Brain microvascular endothelial cell (primary cell): ENCODE measurements around the gene POT1.

Experiments
- DNase-seq: peaks from one replicate; pipeline ENCODE4 v3.0.0-alpha.2; 2020
- H3K27ac ChIP-seq: fragments of 250-450 bp; sonication (Bioruptor Pico); 2 replicates; pipeline ENCODE4 v1.5.1; 2020; ENCODE audit warnings: mild to moderate bottlenecking, moderate library complexity
- H3K27me3 ChIP-seq: fragments of 250-450 bp; sonication (Bioruptor Pico); replicated peaks from 2 replicates; pipeline ENCODE4 v1.5.1; 2020; ENCODE audit warnings: mild to moderate bottlenecking
- H3K36me3 ChIP-seq: fragments of 250-450 bp; sonication (Bioruptor Pico); replicated peaks from 2 replicates; pipeline ENCODE4 v1.5.1; 2020; ENCODE audit warnings: mild to moderate bottlenecking
- H3K4me3 ChIP-seq: 2 replicates; pipeline ENCODE4 v1.5.1; 2011; ENCODE audit warnings: low read depth, mild to moderate bottlenecking, control low read depth, low read length, moderate library complexity
- in situ Hi-C: cut with HindIII; loops from 2 replicates; pipeline ENCODE4 v1.10.0; 2017; ENCODE audit warnings: low sequenced_read_pairs, low pct_ligation_motif_present
- TF ChIP-seq, protein P1 (sequence below): IDR thresholded peaks from 2 replicates; pipeline ENCODE4 v1.5.1; 2011; ENCODE audit warnings: low read depth, mild to moderate bottlenecking, moderate library complexity, low read length, control low read depth, inconsistent platforms; ENCODE audit errors: missing control alignments

Gene POT1

DNA sequence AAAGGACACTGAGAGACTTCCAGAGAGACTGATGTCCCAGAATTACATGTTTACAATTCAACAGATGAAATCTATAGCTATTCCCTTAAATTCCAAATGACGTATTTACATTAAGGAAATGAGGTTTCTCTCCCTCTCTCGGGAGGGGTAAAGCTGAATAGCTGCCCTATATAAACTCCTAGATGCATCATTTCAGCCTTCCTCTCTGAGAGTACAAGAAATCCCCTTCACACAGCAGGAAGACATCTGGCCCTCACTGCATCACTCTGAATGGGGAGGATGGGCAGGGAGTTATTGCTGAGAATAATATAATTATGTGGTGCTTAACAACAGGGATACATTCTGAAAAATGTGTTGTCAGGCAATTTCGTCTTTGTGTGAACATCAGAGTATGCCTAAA lies 11.0 kb downstream of the POT1 start:
- TF ChIP-seq, protein P1, sequence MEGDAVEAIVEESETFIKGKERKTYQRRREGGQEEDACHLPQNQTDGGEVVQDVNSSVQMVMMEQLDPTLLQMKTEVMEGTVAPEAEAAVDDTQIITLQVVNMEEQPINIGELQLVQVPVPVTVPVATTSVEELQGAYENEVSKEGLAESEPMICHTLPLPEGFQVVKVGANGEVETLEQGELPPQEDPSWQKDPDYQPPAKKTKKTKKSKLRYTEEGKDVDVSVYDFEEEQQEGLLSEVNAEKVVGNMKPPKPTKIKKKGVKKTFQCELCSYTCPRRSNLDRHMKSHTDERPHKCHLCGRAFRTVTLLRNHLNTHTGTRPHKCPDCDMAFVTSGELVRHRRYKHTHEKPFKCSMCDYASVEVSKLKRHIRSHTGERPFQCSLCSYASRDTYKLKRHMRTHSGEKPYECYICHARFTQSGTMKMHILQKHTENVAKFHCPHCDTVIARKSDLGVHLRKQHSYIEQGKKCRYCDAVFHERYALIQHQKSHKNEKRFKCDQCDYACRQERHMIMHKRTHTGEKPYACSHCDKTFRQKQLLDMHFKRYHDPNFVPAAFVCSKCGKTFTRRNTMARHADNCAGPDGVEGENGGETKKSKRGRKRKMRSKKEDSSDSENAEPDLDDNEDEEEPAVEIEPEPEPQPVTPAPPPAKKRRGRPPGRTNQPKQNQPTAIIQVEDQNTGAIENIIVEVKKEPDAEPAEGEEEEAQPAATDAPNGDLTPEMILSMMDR: no peak
- Histone ChIP-seq H3K27ac (no peak overlapping the region), H3K36me3 (peaks cover 3% of the 10 kb centered on the region), H3K27me3 (no peaks in the 10 kb centered on the region), H3K4me3 (no peak overlapping the region)
- in situ Hi-C loops: no loop called here
- DNase-seq: no peak

DNA sequence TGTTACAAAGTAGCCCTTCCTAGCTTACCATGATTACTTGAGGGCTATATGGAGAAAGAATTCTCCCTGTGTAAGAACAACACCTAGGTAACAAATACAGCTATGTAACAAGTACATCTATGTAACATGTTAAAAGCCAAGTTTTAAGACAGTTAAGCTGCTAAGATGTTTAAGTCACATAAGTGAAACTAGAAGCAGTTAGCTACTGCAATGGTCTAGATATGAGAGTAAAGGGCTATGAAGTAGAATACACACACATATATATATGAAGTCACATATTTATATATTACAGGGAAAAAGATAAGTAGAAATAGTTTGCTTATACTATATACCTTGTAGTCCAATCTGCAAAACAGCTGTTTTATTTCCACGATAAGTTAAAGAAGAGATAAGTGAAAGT lies 14.4 kb downstream of the POT1 start:
- DNase-seq: no peak
- in situ Hi-C loops: no loop called here
- TF ChIP-seq, protein P1: no peak

DNA sequence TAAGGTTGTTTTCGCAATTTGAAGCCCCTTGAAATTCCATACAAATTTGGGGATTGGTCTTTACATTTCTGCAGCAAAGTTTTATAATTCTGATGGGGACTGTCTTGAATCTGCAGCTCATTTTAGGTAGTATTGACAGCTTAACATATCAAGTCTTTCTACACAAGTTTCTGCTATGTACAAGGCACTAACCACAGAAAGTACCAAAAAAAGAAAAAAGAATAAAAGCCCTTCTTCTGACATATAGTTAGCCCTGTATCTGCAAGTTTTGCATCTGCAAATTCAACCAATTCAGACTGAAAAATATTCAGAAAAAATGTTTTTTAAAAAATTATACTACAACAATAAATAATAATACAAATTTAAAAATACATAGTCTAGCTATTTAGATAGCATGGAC lies 15.3 kb downstream of the POT1 start:
- TF ChIP-seq, protein P1: no peak
- Histone ChIP-seq H3K36me3 (peaks cover 3% of the 10 kb centered on the region), H3K4me3 (no peak overlapping the region), H3K27me3 (no peaks in the 10 kb centered on the region), H3K27ac (no peak overlapping the region)
- DNase-seq: no peak
- in situ Hi-C loops: no loop called here

More for the DNA sequence above, 14.4 kb downstream of the POT1 start:
- H3K27me3 ChIP-seq: no peaks in the 10 kb centered on the region
- no peak overlapping the region for H3K27ac ChIP-seq
- H3K4me3 ChIP-seq: no peak overlapping the region
- H3K36me3 ChIP-seq: peaks cover 3% of the 10 kb centered on the region

DNA sequence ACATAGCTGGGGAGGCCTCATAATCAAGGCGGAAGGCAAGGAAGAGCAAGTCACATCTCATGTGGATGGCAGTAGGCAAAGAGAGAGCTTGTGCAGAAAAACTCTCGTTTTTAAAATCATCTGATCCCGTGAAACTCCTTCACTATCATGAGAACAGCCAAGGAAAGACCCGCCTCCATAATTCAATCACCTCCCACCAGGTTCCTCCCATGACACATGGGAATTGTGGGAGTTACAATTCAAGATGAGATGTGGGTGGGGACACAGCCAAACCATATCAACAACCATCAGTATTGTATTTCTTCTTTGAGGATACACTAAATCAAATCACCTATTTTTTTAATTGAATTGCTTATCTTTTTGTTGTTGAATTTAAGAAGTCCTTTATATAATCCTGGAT lies 16.7 kb downstream of the POT1 start:
- H3K27me3 ChIP-seq: no peaks in the 10 kb centered on the region
- in situ Hi-C loops: no loop called here
- H3K27ac ChIP-seq: no peak overlapping the region
- DNase-seq: no peak
- no peak overlapping the region for H3K4me3 ChIP-seq
- peaks cover 3% of the 10 kb centered on the region for H3K36me3 ChIP-seq
- TF ChIP-seq, protein P1: no peak

DNA sequence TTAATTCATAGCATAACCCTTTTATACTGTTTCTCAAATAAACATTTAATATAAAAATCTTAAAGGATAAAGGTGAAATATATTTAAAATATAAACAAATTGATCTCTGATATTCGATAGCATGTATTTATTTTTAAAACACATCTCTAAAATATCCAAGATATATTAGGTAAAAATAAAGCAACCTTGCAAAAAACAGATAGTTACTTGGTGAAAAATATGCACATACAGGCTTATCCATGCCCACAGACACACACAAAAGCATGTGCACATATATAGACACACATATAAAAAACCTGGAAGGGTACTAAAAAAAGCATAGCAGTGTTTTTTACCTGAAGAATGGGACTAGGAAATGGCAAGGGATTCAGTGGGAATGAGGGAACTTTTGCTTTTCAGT lies 19.8 kb downstream of the POT1 start:
- no peaks in the 10 kb centered on the region for H3K36me3 ChIP-seq
- H3K27me3 ChIP-seq: no peaks in the 10 kb centered on the region
- no peak overlapping the region for H3K4me3 ChIP-seq
- in situ Hi-C loops: no loop called here
- no peak overlapping the region for H3K27ac ChIP-seq
- DNase-seq: no peak
- TF ChIP-seq, protein P1: no peak

DNA sequence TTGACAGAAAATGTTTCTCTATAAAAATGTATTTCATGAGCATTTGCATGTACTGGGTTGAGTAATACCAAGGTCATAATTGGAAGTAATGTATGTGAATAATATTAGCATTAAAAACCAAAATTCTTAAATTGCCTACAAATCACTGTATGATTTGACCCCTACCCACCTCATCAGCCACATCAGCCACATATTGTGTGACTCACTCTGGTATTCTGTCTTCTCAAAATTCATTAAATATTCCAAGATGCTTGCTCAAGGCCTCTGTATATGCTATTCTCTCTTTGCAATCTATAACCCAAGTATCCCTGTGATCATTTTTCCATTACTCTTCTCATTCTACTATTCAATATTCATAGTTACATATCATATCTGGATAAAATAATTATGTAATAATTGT lies 21.4 kb downstream of the POT1 start:
- no peak overlapping the region for H3K4me3 ChIP-seq
- no peak overlapping the region for H3K27ac ChIP-seq
- TF ChIP-seq, protein P1: no peak
- peak; percentile 24 for DNase-seq
- in situ Hi-C loops: no loop called here
- no peaks in the 10 kb centered on the region for H3K36me3 ChIP-seq
- H3K27me3 ChIP-seq: no peaks in the 10 kb centered on the region
